Lower leg skin (tissue), 3 donors: ENCODE measurements around the gene TPPP.

Experiments
- POLR2A ChIP-seq, 2 donors: fragments of 450-650 bp; IDR thresholded peaks; one replicate each; pipeline ENCODE4 v1.6.1; 2016 to 2017; ENCODE audit warnings: antibody characterized with exemption in 2 of 2, mild to moderate bottlenecking in 1 of 2, moderate library complexity in 1 of 2
- TF ChIP-seq, protein P1 (sequence below), 3 donors: fragments of 450-650 bp; IDR thresholded peaks; one replicate each; pipeline ENCODE4 v1.5.1; 2016; ENCODE audit warnings: antibody characterized with exemption in 3 of 3, mild to moderate bottlenecking in 3 of 3, moderate library complexity in 2 of 3

DNA sequence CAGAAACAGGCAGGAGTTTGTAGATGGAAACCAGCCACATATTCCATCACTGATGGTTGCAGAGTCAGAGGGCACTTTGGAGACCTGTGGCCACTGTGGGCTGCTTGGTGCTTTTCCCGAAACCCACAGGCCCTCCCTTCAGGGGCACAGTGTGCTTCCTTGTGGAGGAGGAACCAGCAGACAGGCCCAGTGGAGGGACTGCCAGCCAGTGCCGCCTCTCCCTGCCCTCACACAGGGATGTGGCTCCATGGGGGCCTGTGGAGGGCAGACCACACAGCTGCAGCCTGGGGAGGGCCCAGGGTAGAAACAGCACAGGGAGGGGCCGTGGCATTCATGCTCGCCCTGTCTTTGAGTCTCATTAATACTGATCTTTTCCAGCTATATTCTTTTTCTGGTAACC is 45.8 kb downstream of the TPPP start:
- TF ChIP-seq, protein P1, sequence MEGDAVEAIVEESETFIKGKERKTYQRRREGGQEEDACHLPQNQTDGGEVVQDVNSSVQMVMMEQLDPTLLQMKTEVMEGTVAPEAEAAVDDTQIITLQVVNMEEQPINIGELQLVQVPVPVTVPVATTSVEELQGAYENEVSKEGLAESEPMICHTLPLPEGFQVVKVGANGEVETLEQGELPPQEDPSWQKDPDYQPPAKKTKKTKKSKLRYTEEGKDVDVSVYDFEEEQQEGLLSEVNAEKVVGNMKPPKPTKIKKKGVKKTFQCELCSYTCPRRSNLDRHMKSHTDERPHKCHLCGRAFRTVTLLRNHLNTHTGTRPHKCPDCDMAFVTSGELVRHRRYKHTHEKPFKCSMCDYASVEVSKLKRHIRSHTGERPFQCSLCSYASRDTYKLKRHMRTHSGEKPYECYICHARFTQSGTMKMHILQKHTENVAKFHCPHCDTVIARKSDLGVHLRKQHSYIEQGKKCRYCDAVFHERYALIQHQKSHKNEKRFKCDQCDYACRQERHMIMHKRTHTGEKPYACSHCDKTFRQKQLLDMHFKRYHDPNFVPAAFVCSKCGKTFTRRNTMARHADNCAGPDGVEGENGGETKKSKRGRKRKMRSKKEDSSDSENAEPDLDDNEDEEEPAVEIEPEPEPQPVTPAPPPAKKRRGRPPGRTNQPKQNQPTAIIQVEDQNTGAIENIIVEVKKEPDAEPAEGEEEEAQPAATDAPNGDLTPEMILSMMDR (IDR thresholded peaks at IDR 0.05): no peak
- no peak for TF ChIP-seq POLR2A (IDR thresholded peaks at IDR 0.05)
